Smooth muscle cell (in vitro differentiated cells): Measurements from ENCODE around the gene TMEM233. TPM values are rescaled to one million over a fixed set of nuclear protein-coding genes. Genes with fewer than 3 reads are reported as not detected.

Source experiments
- DNase-seq: peaks from one replicate; lab custom pipeline; 2025; ENCODE audit not compliant: unreplicated experiment; lab: John Stamatoyannopoulos, UW
- H2AFZ ChIP-seq: fragments of 200-600 bp; sonication (generic); 2 replicates; pipeline ENCODE4 v1.6.0; 2016; ENCODE audit warnings: antibody characterized with exemption, low read depth, mild to moderate bottlenecking
- H3F3A ChIP-seq: fragments of 200-600 bp; sonication (generic); 2 replicates; pipeline ENCODE4 v1.6.0; 2017; ENCODE audit warnings: antibody characterized with exemption, low read depth
- H3K27ac ChIP-seq: fragments of 200-600 bp; sonication (generic); 2 replicates; pipeline ENCODE4 v1.5.1; 2016; ENCODE audit warnings: low read depth, mild to moderate bottlenecking
- H3K27me3 ChIP-seq: fragments of 200-600 bp; sonication (generic); 2 replicates; pipeline ENCODE4 v1.6.1; 2016; ENCODE audit warnings: low read depth, mild to moderate bottlenecking
- H3K36me3 ChIP-seq: fragments of 200-600 bp; sonication (generic); 2 replicates; pipeline ENCODE4 v1.5.1; 2016; ENCODE audit warnings: low read depth
- H3K4me1 ChIP-seq: fragments of 200-600 bp; sonication (generic); 2 replicates; pipeline ENCODE4 v1.5.1; 2016; ENCODE audit warnings: low read depth
- H3K4me2 ChIP-seq: fragments of 200-600 bp; sonication (generic); 2 replicates; pipeline ENCODE4 v1.6.0; 2016; ENCODE audit warnings: mild to moderate bottlenecking
- H3K4me3 ChIP-seq: fragments of 200-600 bp; sonication (generic); 2 replicates; pipeline ENCODE4 v1.5.1; 2016; ENCODE audit warnings: mild to moderate bottlenecking
- H3K79me2 ChIP-seq: fragments of 200-600 bp; sonication (generic); 2 replicates; pipeline ENCODE4 v1.6.0; 2016; ENCODE audit warnings: low read depth, mild to moderate bottlenecking
- H3K9ac ChIP-seq: fragments of 200-600 bp; sonication (generic); 2 replicates; pipeline ENCODE4 v1.6.0; 2016; ENCODE audit warnings: low read depth
- H3K9me3 ChIP-seq: fragments of 200-600 bp; sonication (generic); replicated peaks from 2 replicates; pipeline ENCODE4 v1.5.1; 2016; ENCODE audit warnings: low read depth
- H4K20me1 ChIP-seq: fragments of 200-600 bp; sonication (generic); 2 replicates; pipeline ENCODE4 v1.6.0; 2016; ENCODE audit warnings: low read depth
- WGBS: methylation state at CpG from one replicate; pipeline ENCODE4 v1.1.7; 2016; ENCODE audit warnings: low lambda C conversion rate; 5-methylcytosine and 5-hydroxymethylcytosine counted together
- polyA plus RNA-seq: library from polyadenylated mRNA; unstranded; fragments of >200 nt; fragmentation: Nextera tagmentation; extraction: Ambion mirVana; gene quantifications from 2 replicates; pipeline ENCODE4 v1.2.1, GENCODE V29; 2016
- total RNA-seq: library from RNA; depleted of rRNA; stranded (reverse); fragments of >200 nt; gene quantifications from 2 replicates; pipeline ENCODE4 v1.2.3, GENCODE V29; 2014
- TF ChIP-seq, protein P1 (sequence below): fragments of 200-600 bp; sonication (generic); IDR thresholded peaks from 2 replicates; pipeline ENCODE4 v1.5.1; 2017; ENCODE audit warnings: borderline replicate concordance, mild to moderate bottlenecking, antibody characterized with exemption; ENCODE audit not compliant: insufficient read depth, poor library complexity, severe bottlenecking

The TMEM233 gene
- total and polyA plus RNA-seq, 2 experiments from 2014 or later, result not detected

DNA sequence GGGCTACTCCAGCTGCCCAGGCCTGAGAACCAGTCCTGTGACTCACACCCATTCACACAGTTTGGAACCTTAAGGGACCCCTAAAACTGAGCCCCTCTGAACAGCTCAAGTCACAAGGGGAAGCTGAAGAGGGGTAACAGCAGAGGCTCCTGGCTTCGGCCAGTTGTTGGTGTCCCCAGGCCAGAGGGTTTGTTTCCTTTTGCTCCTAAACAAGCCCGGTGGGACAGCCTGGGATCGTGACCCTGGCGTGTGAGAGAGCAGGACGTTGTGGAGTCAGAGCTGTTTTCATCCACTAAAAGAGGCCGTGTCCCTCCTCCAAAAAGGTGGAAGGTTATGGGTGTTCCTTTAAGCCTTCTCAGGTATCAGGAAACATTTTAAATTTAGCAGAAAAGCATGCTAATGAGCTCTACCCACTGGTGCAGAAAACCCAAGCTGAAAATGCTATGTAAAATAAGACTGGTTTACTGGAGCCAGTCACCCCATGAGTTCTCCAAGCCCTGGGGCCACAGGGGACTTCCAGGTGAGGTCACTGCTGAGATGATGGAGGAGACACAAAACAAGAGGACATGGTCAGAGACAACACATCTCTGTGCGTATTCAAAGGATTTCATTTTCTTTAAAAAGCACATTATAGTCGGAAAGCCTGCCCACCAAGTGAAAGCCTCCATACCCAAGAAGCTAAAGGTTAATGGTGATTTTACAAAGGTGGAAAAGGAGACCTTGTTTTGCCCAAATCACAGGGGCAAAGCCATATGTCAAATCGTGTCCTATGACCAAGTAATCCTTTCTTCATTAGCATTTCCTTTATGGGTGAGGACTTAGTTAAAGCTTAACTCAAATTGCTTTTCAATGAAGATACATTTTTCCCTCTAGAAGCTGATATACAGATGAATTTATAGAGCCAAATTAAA is 88.4 kb downstream of the TMEM233 start:
- H3K4me1 ChIP-seq, result peaks cover 8% of the 10 kb centered on the region
- H4K20me1 ChIP-seq, result no peaks in the 10 kb centered on the region
- no peak overlapping the region for H3K4me3 ChIP-seq
- 89% methylated on average over 9 of the region's 9 CpGs for WGBS
- H3K27me3 ChIP-seq, result no peaks in the 10 kb centered on the region
- TF ChIP-seq, protein P1, sequence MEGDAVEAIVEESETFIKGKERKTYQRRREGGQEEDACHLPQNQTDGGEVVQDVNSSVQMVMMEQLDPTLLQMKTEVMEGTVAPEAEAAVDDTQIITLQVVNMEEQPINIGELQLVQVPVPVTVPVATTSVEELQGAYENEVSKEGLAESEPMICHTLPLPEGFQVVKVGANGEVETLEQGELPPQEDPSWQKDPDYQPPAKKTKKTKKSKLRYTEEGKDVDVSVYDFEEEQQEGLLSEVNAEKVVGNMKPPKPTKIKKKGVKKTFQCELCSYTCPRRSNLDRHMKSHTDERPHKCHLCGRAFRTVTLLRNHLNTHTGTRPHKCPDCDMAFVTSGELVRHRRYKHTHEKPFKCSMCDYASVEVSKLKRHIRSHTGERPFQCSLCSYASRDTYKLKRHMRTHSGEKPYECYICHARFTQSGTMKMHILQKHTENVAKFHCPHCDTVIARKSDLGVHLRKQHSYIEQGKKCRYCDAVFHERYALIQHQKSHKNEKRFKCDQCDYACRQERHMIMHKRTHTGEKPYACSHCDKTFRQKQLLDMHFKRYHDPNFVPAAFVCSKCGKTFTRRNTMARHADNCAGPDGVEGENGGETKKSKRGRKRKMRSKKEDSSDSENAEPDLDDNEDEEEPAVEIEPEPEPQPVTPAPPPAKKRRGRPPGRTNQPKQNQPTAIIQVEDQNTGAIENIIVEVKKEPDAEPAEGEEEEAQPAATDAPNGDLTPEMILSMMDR, result no peak
- no peaks in the 10 kb centered on the region for H3K9me3 ChIP-seq
- H3K9ac ChIP-seq, result no peak overlapping the region
- no peak overlapping the region for H3K4me2 ChIP-seq
- DNase-seq, result no peak
- peaks cover 13% of the 10 kb centered on the region for H3K36me3 ChIP-seq
- H2AFZ ChIP-seq, result no peak overlapping the region
- no peak overlapping the region for H3K27ac ChIP-seq
- no peaks in the 10 kb centered on the region for H3F3A ChIP-seq
- no peaks in the 10 kb centered on the region for H3K79me2 ChIP-seq

DNA sequence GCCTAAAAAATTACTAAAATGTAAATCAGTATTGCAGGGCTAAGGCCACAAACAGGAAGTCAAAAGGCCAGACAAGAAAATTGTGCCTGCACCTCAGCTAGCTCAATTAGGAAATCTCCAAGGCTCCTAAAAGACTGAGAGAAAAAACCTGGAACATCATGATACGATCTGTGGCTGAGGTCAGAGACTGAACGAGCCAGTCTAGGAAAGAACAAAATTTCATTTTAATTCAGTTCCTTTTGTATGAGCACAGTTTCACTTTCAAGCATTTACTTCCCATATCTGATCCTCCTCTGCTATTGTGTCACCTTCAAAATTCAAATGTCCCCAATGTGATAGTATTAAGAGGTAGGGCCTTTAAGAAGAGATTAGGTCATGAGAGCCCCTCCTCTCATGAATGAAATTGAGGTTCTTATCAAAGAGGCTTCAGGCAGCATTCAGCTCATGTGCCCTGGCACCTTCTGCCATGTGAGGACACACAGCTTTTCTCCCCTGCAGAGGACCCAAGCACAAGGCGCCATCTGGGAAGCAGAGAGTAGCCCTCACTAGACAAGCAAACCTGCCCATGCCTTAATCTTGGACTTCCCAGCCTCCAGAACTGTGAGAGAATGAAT is 89.2 kb downstream of the TMEM233 start:
- TF ChIP-seq, protein P1, result no peak
- H3F3A ChIP-seq, result no peaks in the 10 kb centered on the region
- H3K79me2 ChIP-seq, result no peaks in the 10 kb centered on the region
- DNase-seq, result no peak
- H3K4me1 ChIP-seq, result peaks cover 8% of the 10 kb centered on the region
- no peaks in the 10 kb centered on the region for H3K9me3 ChIP-seq
- 95% methylated on average over 3 of the region's 3 CpGs for WGBS
- no peak overlapping the region for H3K27ac ChIP-seq
- peaks cover 8% of the 10 kb centered on the region for H3K36me3 ChIP-seq
- no peak overlapping the region for H3K9ac ChIP-seq
- H3K4me2 ChIP-seq, result no peak overlapping the region
- H2AFZ ChIP-seq, result no peak overlapping the region
- H3K4me3 ChIP-seq, result no peak overlapping the region
- H3K27me3 ChIP-seq, result no peaks in the 10 kb centered on the region
- H4K20me1 ChIP-seq, result no peaks in the 10 kb centered on the region

DNA sequence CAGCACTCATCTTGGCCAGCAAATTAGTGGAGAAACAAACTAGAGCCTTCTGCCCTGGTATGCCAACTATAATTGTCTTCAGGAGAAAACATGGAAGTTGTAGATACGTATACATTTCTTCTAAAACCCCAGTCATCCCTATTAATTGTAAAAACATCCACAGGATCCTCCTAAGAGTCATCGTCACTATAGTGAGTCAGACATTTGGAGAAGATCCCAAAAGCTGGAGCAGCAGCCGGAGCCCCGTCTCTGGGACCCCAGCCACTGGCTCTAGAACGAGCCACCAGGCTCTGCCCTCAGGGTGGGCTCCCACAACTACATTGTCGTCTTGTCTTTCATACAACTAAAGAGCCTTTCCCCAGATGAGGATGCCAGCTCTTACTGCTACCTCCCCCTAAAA is 89.8 kb downstream of the TMEM233 start:
- Histone ChIP-seq H3K4me3 (no peak overlapping the region), H3F3A (no peaks in the 10 kb centered on the region), H4K20me1 (no peaks in the 10 kb centered on the region), H3K27me3 (no peaks in the 10 kb centered on the region), H2AFZ (no peak overlapping the region), H3K9ac (no peak overlapping the region), H3K4me2 (no peak overlapping the region), H3K27ac (no peak overlapping the region), H3K4me1 (peaks cover 6% of the 10 kb centered on the region), H3K9me3 (no peaks in the 10 kb centered on the region), H3K79me2 (no peaks in the 10 kb centered on the region), H3K36me3 (peaks cover 7% of the 10 kb centered on the region)
- TF ChIP-seq, protein P1, result no peak
- DNase-seq, result no peak
- whole genome bisulfite sequencing, result 89% methylated on average over 6 of the region's 6 CpGs

DNA sequence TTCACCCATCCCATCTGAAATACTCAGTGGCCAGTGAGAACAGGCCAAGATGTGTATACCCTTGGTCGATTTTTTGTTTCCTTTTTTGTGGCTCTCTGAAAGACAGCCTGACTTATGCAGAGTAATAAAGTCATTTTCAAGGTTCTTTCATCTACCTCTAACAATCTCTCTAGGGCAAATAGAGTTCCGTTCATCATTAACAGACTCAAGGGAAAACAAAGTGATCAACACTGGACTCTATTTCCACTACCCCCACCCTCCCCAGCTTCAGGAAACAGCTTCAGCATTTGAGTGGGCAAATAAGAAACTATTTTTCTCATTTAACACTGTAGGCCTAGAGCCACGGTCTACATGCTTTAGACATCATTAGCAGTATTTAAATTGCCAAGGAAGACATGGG is 90.2 kb downstream of the TMEM233 start:
- Histone ChIP-seq H3K79me2 (no peaks in the 10 kb centered on the region), H3K4me1 (peaks cover 2% of the 10 kb centered on the region), H3K9ac (no peak overlapping the region), H4K20me1 (no peaks in the 10 kb centered on the region), H3K27me3 (no peaks in the 10 kb centered on the region), H2AFZ (no peak overlapping the region), H3F3A (no peaks in the 10 kb centered on the region), H3K4me2 (no peak overlapping the region), H3K4me3 (no peak overlapping the region), H3K36me3 (peaks cover 3% of the 10 kb centered on the region), H3K27ac (no peak overlapping the region), H3K9me3 (no peaks in the 10 kb centered on the region)
- no peak for DNase-seq
- TF ChIP-seq, protein P1, result no peak
- WGBS, result 94% methylated on average over 3 of the region's 3 CpGs
